ENCODE results near the gene STK17B.
A peak's percentile ranks its signal among the peaks of the same experiment; 100 is the strongest.
"Not testable (repeated sequence)": the region's sequence is repeated elsewhere in the genome, so short reads cannot be mapped to it uniquely, and the experiment has no call there.

The STK17B gene

GRCh38 chr2:196171248-196171871 lies at the start of gene STK17B:
TSS of gene STK17B (minus strand) at chr2:196171578. CDS start at chr2:196163383, 8,195 bp downstream.
- DNase-seq (ENCODE audit: low read depth) = peak; percentile 96

- no peak for DNase-seq (ENCODE audit: low read depth)
Observed at GRCh38 chr2:196220671-196221070, 49.3 kb upstream of the STK17B start.

DNA sequence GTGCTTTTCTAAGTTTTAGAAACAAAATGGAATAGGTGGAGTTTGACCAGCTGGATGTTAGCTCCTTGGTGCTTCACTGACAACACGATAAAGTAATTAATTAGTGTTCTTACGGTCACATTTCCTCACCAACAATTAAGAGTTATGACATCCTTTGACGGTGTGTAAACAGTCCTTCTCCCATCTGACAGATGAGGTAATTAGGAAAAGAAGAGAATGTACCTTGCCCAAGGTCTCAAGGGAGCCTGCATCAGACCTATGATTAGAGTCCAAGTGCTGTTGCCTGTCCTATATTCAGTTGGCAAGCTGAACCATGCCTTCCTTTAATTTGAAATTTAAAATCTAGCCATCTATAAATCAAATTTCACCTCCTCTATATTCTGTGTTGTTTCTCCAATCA lies 48.3 kb upstream of the STK17B start:
- DNase-seq (ENCODE audit: low read depth) = no peak

DNA sequence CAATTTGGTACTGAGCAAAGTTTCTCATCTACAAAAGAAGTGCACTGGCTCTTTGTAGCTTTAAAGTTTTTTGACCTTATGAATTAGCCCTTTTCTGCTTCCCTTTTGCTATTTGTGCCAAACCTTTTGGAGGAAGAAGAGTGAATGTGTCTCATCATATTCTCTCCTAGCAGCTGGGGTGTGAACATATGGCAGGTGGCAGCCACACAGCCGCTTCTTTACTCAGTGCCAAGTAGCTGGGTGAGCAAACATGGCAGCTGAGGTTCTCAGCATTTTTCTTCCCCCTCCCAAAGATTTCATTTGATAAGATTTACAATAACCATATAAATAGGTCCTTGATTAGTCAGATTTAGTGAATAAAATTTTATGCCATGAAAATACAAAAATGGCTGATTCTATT lies 46.7 kb upstream of the STK17B start:
- DNase-seq (ENCODE audit: low read depth) = no peak

- DNase-seq (ENCODE audit: low read depth) = no peak
Observed at GRCh38 chr2:196217116-196217515, 45.7 kb upstream of the STK17B start.

- no peak for DNase-seq (ENCODE audit: low read depth)
Observed at GRCh38 chr2:196215376-196215775, 44.0 kb upstream of the STK17B start.

- no peak for DNase-seq (ENCODE audit: low read depth)
Observed at GRCh38 chr2:196214156-196214555, 42.8 kb upstream of the STK17B start.

- DNase-seq (ENCODE audit: low read depth) = no peak
Observed at GRCh38 chr2:196213252-196213980, 42.0 kb upstream of the STK17B start.

DNA sequence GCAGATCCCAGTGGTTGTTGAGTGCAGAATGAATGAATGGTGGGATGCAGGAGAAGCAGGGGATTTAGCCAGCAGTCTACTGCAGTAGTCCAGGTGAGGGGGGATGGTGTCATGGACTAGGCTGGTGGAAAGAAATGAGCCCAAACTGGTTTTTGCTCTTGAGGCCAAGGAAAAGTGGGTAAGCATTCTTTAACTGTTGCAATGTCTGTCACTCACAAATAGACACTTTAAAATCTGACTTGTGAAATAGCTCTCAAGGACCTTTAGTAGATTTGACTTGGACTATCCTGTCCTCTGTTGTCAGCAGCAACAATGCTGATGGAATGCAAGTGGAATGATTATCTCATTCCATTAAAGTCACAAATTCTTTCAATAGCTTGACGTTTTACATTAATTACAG lies 37.5 kb upstream of the STK17B start:
- DNase-seq (ENCODE audit: low read depth) = no peak

GRCh38 chr2:196206804-196207203 lies 35.4 kb upstream of the STK17B start:
- no peak for DNase-seq (ENCODE audit: low read depth)

DNA sequence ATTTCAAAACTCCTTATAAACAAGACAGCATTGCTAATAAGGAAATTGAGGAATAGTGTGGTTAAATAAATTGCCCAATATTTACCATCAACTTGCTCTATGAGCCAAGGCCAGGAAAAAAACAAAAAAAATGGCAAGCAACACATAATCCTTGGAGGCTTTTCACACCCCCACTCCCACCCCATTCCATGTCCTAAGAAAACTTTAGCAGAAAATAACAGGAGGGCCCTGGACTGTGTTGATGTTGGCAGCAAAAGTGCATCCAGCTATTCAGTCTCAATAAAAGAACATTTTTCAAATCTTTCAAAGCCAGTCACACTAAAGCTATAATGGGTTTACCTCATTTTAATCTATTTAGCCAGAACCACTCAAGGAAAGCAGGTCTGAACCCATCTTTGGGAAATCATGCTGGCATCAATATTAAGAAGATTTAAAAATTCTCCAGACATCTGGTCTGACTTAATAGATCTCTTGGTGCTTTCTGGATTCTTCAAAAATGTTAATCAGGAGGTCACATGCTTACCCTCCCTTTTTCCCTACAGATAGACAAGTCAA lies 34.6 kb upstream of the STK17B start:
- DNase-seq (ENCODE audit: low read depth) = no peak

GRCh38 chr2:196205011-196205766 lies 33.8 kb upstream of the STK17B start:
- no peak for DNase-seq (ENCODE audit: low read depth)

GRCh38 chr2:196201229-196202009 lies 30.0 kb upstream of the STK17B start:
- DNase-seq (ENCODE audit: low read depth) = no peak

GRCh38 chr2:196200557-196200956 lies 29.2 kb upstream of the STK17B start:
- DNase-seq (ENCODE audit: low read depth) = no peak

- no peak for DNase-seq (ENCODE audit: low read depth)
Observed at GRCh38 chr2:196195758-196196157, 24.4 kb upstream of the STK17B start.

- DNase-seq (ENCODE audit: low read depth) = no peak
Observed at GRCh38 chr2:196195302-196195701, 23.9 kb upstream of the STK17B start.

DNA sequence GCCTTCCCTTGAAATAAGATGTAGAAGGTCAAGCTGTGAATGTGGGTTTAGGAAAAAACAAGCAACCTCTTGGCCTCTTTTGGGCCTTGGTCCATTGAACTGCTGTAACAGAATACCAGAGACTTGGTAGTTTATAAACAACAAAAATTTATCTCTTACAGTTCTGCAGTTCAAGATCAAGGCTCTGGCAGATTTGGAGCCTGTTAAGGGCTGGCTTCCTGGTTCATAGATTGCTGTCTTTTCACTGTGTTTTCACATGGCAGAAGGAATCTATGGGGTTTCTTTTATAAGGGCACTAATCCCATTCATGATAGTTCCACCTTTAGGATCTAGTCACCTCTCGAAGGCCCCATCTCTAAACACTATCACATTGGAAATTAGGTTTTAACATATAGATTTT lies 20.2 kb upstream of the STK17B start:
- no peak for DNase-seq (ENCODE audit: low read depth)

GRCh38 chr2:196187898-196188458 lies 16.6 kb upstream of the STK17B start:
- no peak for DNase-seq (ENCODE audit: low read depth)

DNA sequence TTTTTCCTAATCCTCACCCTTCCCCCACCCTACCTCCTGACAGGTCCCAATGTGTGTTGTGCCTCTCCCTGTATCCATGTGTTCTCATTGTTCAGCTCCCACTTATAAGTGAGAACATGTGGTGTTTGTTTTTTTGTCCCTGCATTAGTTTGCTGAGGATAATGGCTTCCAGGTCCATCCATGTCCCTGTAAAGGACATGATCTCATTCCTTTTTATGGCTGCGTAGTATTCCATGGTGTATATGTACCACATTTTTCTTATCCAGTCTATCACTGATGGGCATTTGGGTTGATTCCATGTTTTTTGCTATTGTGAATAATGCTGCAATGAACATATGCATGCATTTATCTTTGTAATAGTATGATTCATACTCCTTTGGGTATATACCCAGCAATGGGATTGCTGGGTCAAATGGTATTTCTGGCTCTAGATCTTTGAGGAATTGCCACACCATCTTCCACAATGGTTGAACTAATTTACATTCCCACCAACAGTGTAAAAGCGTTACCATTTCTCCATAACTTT lies 15.9 kb upstream of the STK17B start:
- not testable (repeated sequence) for DNase-seq (ENCODE audit: low read depth)

- DNase-seq (ENCODE audit: low read depth) = no peak
Observed at GRCh38 chr2:196186266-196186980, 15.0 kb upstream of the STK17B start.

DNA sequence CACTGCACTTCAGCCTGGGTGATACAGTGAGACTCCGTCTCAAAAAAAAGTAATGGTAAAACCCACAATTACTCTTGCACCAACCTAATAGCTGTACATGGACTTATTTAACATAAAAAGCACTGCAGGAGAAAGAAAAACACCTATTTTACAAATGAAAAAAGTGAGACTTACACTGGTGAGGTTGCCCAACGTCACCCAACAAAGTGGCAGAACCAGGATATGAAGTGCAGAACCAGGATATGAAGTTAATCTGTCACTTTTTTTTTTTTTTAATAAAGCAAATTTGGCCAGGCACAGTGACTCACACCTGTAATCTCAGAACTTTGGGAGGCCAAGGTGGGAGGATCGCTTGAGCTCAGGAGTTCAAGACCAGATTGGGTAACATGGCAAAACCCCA lies 13.5 kb upstream of the STK17B start:
- no peak for DNase-seq (ENCODE audit: low read depth)

All from stimulated activated CD8-positive, alpha-beta memory T cell treated with anti-CD3 and anti-CD28 coated beads, Interleukin-12 subunit alpha, Interleukin-12 subunit beta, amount 100 ng/mL, for 4 hours (primary cell).